Karpas-422 (cell line): ENCODE data around the gene MAP3K20. TPM values are rescaled to one million over a fixed set of nuclear protein-coding genes. Genes with fewer than 3 reads are reported as not detected.
"Not testable (repeated sequence)": the region's sequence is repeated elsewhere in the genome, so short reads cannot be mapped to it uniquely, and the experiment has no call there.

Source experiments
- DNase-seq: peaks from one replicate; pipeline ENCODE4 v3.0.0-alpha.2; 2015
- H2AFZ ChIP-seq: fragments of 200-600 bp; sonication (generic); 2 replicates; pipeline ENCODE4 v1.6.1; 2014; ENCODE audit warnings: antibody characterized with exemption, low read length, mixed read lengths
- H3K27ac ChIP-seq: fragments of 200-600 bp; sonication (generic); 2 replicates; pipeline ENCODE4 v1.5.1; 2014; ENCODE audit warnings: mild to moderate bottlenecking, low read length, moderate library complexity
- H3K27me3 ChIP-seq: fragments of 200-600 bp; sonication (generic); 2 replicates; pipeline ENCODE4 v1.6.1; 2014; ENCODE audit warnings: low read length, mixed read lengths
- H3K36me3 ChIP-seq: fragments of 200-600 bp; sonication (generic); 2 replicates; pipeline ENCODE4 v1.6.1; 2014; ENCODE audit warnings: low read length, mixed read lengths; ENCODE audit not compliant: insufficient read depth
- H3K4me1 ChIP-seq: fragments of 200-600 bp; sonication (generic); 2 replicates; pipeline ENCODE4 v1.6.1; 2014; ENCODE audit warnings: mild to moderate bottlenecking, low read length, mixed read lengths
- H3K4me2 ChIP-seq: fragments of 200-600 bp; sonication (generic); 2 replicates; pipeline ENCODE4 v1.6.1; 2014; ENCODE audit warnings: low read length, low read depth, mild to moderate bottlenecking; ENCODE audit not compliant: poor library complexity, severe bottlenecking
- H3K4me3 ChIP-seq: fragments of 200-600 bp; sonication (generic); 2 replicates; pipeline ENCODE4 v1.5.1; 2014; ENCODE audit warnings: mild to moderate bottlenecking, antibody characterized with exemption, low read length, mixed read lengths
- H3K79me2 ChIP-seq: fragments of 200-600 bp; sonication (generic); 2 replicates; pipeline ENCODE4 v1.6.1; 2014; ENCODE audit warnings: mild to moderate bottlenecking, low read length, mixed read lengths
- H3K9ac ChIP-seq: fragments of 200-600 bp; sonication (generic); 2 replicates; pipeline ENCODE4 v1.6.0; 2014; ENCODE audit warnings: low read length
- H3K9me2 ChIP-seq: fragments of 200-600 bp; sonication (generic), shearing (Covaris generic); replicated peaks from 2 replicates; pipeline ENCODE4 v1.6.0; 2014; ENCODE audit warnings: mild to moderate bottlenecking, low read length, moderate library complexity; ENCODE audit not compliant: insufficient read depth
- H3K9me3 ChIP-seq: fragments of 300-700, 200-600 bp; sonication (generic); 2 replicates; pipeline ENCODE4 v1.6.1; 2014; ENCODE audit warnings: low read length, mixed read lengths
- H4K20me1 ChIP-seq: fragments of 200-600 bp; sonication (generic); 2 replicates; pipeline ENCODE4 v1.6.1; 2014; ENCODE audit warnings: mild to moderate bottlenecking, antibody characterized with exemption, low read length, low read depth; ENCODE audit not compliant: insufficient read depth
- total RNA-seq: library from RNA; depleted of rRNA; stranded (reverse); fragments of >200 nt; shearing (Covaris generic); gene quantifications from 2 replicates; pipeline ENCODE4 v1.2.3, GENCODE V29; 2014; ENCODE audit warnings: low replicate concordance

Gene MAP3K20
- total RNA-seq, 1 experiment from 2014 or later = 0.34 TPM

DNA sequence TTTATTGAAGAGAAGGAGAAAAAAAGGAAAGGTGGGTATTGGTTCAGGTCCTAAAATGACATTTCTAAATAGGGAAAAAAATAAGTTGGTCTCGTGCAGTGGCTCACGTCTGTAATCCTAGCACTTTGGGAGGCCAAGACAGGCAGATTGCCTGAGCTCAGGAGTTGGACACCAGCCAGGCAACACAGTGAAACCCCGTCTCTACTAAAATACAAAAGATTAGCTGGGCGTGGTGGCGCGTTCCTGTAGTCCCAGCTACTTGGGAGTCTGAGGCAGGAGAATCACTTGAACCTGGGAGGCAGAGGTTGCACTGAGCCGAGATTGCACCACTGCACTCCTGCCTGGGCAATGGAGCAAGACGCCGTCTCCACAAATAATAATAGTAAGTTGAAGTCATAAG lies 131.5 kb downstream of the MAP3K20 start:
- H4K20me1 ChIP-seq, H3K9me3 ChIP-seq, H2AFZ ChIP-seq, H3K4me3 ChIP-seq, H3K9ac ChIP-seq, H3K36me3 ChIP-seq, H3K4me2 ChIP-seq, H3K79me2 ChIP-seq, H3K27me3 ChIP-seq, H3K27ac ChIP-seq, H3K9me2 ChIP-seq: not testable (repeated sequence)
- peak; percentile 22 for DNase-seq
- peaks cover 12% of the 10 kb centered on the region for H3K4me1 ChIP-seq

DNA sequence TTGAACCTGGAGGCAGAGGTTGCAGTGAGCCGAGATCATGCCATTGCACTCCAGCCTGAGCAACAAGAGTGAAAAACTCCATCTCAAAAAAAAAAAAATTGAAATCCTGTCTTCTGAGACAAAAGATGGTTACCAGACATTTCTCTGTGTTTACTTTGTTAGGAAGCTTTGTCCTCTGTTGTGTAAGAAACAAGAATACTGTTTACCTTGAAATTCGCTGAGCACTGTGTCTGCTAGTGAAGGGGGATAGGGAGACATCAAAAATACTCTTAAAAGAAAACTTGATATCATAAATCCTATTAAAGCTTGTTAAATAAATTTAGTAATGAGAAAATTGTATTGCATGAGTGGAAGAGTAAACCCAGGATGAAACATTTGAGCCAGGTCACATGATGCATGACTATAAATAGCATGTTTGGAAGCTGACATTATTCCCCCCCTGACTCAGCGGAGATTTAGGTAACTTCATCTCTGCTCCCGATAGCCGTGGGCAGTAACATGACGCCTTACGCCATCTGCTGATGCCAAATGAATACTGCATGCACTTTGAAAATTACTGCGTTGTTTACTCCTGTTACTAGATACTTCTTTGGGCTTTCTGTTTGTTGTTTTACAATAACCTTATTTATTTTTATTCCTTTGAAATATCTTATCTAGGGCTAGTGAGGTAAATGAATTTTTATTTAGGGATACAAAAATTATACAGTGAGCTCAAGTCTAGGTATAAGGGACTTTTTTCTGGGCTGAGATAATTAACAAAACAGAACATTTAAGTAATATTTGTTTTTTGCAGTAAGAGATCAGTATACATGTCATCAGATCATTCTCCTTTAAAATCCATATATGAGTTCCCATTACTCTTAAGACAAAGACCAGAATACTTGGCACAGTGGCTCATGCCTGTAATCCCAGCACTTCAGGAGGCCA lies 134.9 kb downstream of the MAP3K20 start:
- Histone ChIP-seq H3K4me2 (no peak overlapping the region), H3K36me3 (no peaks in the 10 kb centered on the region), H3K79me2 (no peaks in the 10 kb centered on the region), H3K9ac (no peak overlapping the region), H3K27me3 (no peaks in the 10 kb centered on the region), H3K4me3 (no peak overlapping the region), H3K4me1 (peaks cover 12% of the 10 kb centered on the region), H3K9me2 (no peaks in the 10 kb centered on the region), H3K9me3 (no peaks in the 10 kb centered on the region), H3K27ac (no peak overlapping the region), H4K20me1 (no peaks in the 10 kb centered on the region), H2AFZ (no peak overlapping the region)
- peak; percentile 81 for DNase-seq

DNA sequence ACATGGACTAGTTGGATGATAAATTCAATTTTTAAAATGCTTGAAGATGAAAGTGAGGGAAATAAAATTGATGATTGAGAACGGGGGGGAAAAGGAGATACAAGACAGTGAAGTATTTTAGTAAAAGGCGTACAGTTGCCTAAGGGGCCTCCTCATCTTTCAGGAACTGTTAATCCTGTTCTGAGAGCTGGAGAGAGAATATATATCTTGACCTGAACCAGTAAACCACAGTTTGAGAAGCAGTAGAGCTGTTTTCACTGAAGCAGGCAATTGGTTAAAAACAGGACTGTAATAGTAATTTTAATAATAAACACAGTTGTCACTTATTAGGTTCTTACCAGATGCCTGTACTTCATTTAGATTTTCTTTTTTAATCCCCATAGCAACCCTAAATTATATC lies 137.5 kb downstream of the MAP3K20 start:
- Histone ChIP-seq H3K9me2 (no peaks in the 10 kb centered on the region), H2AFZ (no peak overlapping the region), H3K36me3 (no peaks in the 10 kb centered on the region), H3K9ac (no peak overlapping the region), H3K27ac (no peak overlapping the region), H3K4me2 (no peak overlapping the region), H4K20me1 (no peaks in the 10 kb centered on the region), H3K27me3 (no peaks in the 10 kb centered on the region), H3K9me3 (no peaks in the 10 kb centered on the region), H3K79me2 (no peaks in the 10 kb centered on the region), H3K4me3 (no peak overlapping the region), H3K4me1 (no peaks in the 10 kb centered on the region)
- DNase-seq = no peak

DNA sequence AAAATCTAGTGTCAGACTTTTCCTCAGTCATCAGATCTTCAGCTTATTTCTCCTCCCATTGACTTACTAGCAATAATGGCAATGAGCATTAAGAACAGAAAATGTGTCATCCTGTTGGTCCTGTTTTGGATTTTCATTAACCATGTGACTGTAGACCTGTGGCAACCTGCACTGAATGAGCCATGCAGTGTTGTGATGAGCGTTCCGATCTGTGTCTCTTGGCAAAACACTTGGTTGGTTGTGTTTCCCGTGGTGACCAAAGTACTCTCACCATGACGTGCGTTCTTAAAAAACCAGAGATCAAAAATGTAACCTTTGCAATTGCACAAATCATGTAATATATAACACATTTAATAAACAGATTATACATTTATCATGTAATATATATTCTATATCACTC lies 138.6 kb downstream of the MAP3K20 start:
- no peaks in the 10 kb centered on the region for H3K27me3 ChIP-seq
- H3K9ac ChIP-seq = no peak overlapping the region
- H3K9me3 ChIP-seq = no peaks in the 10 kb centered on the region
- H3K4me3 ChIP-seq = no peak overlapping the region
- H4K20me1 ChIP-seq = no peaks in the 10 kb centered on the region
- no peak overlapping the region for H3K27ac ChIP-seq
- H3K9me2 ChIP-seq = no peaks in the 10 kb centered on the region
- no peaks in the 10 kb centered on the region for H3K4me1 ChIP-seq
- no peak overlapping the region for H2AFZ ChIP-seq
- no peaks in the 10 kb centered on the region for H3K36me3 ChIP-seq
- H3K79me2 ChIP-seq = no peaks in the 10 kb centered on the region
- DNase-seq = no peak
- no peak overlapping the region for H3K4me2 ChIP-seq

DNA sequence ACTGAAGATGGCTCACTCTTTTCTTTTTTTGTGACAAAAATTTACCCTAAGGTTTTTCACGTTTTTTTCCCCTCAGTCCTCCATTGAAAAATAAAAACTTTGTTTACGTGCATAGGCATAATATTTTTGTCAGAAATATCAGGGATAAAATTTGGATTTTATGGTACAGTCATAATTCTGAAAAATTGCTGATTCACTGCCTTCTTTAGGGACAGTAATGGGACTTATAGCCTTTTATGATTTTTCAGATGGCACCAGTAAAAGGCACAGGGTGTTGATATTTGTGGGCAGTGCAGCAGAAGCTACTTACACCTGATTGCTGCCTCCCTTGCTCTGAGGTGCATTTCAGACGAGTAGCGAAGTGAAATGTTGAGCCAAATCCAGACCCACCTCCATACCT lies 139.7 kb downstream of the MAP3K20 start:
- H3K4me3 ChIP-seq = no peak overlapping the region
- no peak overlapping the region for H3K4me2 ChIP-seq
- H3K27ac ChIP-seq = no peak overlapping the region
- no peak overlapping the region for H3K9ac ChIP-seq
- no peaks in the 10 kb centered on the region for H3K9me3 ChIP-seq
- H3K9me2 ChIP-seq = no peaks in the 10 kb centered on the region
- H4K20me1 ChIP-seq = no peaks in the 10 kb centered on the region
- no peaks in the 10 kb centered on the region for H3K36me3 ChIP-seq
- H3K4me1 ChIP-seq = no peaks in the 10 kb centered on the region
- H3K27me3 ChIP-seq = no peaks in the 10 kb centered on the region
- no peak overlapping the region for H2AFZ ChIP-seq
- no peaks in the 10 kb centered on the region for H3K79me2 ChIP-seq
- DNase-seq = no peak

DNA sequence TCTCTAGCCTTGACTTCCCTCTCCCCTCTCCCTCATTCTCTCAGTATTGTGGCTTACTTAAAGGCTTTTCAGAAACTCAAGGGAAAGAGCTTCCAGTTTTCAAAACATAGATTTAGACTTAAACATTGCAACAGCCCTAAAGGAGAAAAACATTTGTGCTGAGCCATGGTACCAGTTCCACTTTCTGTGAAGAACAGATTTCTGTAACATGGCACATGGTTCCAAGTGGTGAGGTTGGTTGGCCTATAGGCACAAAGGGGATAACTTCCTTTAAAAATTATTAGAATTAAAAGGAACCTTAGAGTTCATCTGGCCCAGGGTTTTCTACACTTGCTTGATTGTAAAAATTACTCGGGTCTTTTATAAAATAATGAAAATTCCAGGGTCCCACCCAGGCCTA lies 140.4 kb downstream of the MAP3K20 start:
- Histone ChIP-seq H3K27ac (no peak overlapping the region), H4K20me1 (no peaks in the 10 kb centered on the region), H3K9me3 (no peaks in the 10 kb centered on the region), H3K36me3 (no peaks in the 10 kb centered on the region), H3K79me2 (no peaks in the 10 kb centered on the region), H3K4me2 (no peak overlapping the region), H3K27me3 (no peaks in the 10 kb centered on the region), H3K9me2 (no peaks in the 10 kb centered on the region), H3K4me1 (no peaks in the 10 kb centered on the region), H3K9ac (no peak overlapping the region), H3K4me3 (no peak overlapping the region), H2AFZ (no peak overlapping the region)
- DNase-seq = peak; percentile 14

DNA sequence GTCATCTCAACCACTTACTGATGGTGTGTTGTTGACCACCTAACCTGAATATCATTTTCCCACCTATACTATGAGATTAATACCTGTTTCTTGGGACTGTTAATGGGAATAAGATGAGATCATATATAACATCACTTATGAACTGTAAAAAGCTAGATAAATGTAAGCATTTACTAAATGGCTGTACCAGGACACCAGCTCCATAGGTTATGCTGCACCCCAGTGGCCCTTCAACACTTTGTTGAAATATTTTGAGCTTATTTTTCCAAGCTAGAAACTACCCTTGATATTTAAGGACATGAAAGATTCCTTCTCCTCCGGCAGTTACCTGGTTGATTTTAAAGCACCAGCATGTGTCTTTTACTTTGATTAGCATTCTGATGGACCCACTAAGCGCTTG lies 141.0 kb downstream of the MAP3K20 start:
- Histone ChIP-seq H3K4me1 (no peaks in the 10 kb centered on the region), H3K79me2 (no peaks in the 10 kb centered on the region), H3K4me3 (no peak overlapping the region), H3K4me2 (no peak overlapping the region), H3K9me2 (no peaks in the 10 kb centered on the region), H3K36me3 (no peaks in the 10 kb centered on the region), H4K20me1 (no peaks in the 10 kb centered on the region), H3K27ac (no peak overlapping the region), H3K27me3 (no peaks in the 10 kb centered on the region), H3K9ac (no peak overlapping the region), H3K9me3 (no peaks in the 10 kb centered on the region), H2AFZ (no peak overlapping the region)
- no peak for DNase-seq

DNA sequence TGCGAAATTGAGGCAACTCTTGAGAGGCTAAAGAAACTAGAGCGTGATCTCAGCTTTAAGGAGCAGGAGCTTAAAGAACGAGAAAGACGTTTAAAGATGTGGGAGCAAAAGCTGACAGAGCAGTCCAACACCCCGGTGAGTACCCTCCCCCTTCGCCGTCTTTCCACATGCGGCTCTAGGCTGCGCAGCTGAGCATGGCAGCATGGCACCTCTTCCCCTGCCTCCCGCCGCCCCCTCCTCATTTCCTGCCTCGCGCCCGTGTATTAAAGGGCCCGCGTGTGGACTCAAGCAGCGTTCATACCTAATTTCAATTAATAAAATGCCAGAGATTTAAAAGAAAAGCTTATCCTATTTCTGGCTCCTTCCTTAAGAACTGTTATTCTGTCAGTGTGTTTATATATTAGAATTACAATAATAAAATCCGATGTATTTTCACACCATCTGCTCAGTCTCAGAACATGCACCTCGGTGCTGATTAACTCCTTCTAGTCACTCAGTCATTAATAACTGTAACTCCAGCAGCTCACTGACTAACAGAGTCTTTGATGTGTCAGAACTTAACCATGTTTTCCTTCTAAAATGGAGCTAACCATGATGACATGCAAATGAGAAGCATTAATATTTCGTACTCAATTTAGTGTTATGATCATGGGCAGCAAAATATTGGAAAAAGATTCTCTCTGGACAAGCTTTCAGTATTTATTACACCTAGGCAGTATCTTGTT lies 141.6 kb downstream of the MAP3K20 start:
- Histone ChIP-seq H3K36me3 (no peaks in the 10 kb centered on the region), H3K9me2 (no peaks in the 10 kb centered on the region), H3K4me3 (no peak overlapping the region), H4K20me1 (no peaks in the 10 kb centered on the region), H2AFZ (no peak overlapping the region), H3K9ac (no peak overlapping the region), H3K4me2 (no peak overlapping the region), H3K27ac (no peak overlapping the region), H3K27me3 (no peaks in the 10 kb centered on the region), H3K9me3 (no peaks in the 10 kb centered on the region), H3K4me1 (no peaks in the 10 kb centered on the region), H3K79me2 (no peaks in the 10 kb centered on the region)
- no peak for DNase-seq
